CD14-positive monocyte (primary cell): ENCODE measurements around the gene SRSF7. TPM values are rescaled to one million over a fixed set of nuclear protein-coding genes. Genes with fewer than 3 reads are reported as not detected.
"Not testable (repeated sequence)": the region's sequence is repeated elsewhere in the genome, so short reads cannot be mapped to it uniquely, and the experiment has no call there.

ENCODE experiments used
- DNase-seq, 3 donors: peaks; one replicate each; pipeline ENCODE4 v3.0.0-alpha.2; 2011 to 2022
- H2AFZ ChIP-seq: 2 replicates; pipeline ENCODE4 v1.6.0; 2012; ENCODE audit warnings: mild to moderate bottlenecking, low read depth, low read length, inconsistent platforms; ENCODE audit not compliant: insufficient read depth, poor library complexity, severe bottlenecking
- H3K27ac ChIP-seq, 2 donors: 1 replicate in 1 of 2; 2 replicates in 1 of 2; pipeline ENCODE4 v1.5.1; 2012 to 2013; ENCODE audit warnings: low read length in 2 of 2, control low read depth in 1 of 2, inconsistent platforms in 1 of 2, low read depth in 1 of 2, mild to moderate bottlenecking in 1 of 2
- H3K27me3 ChIP-seq, 2 donors: one replicate each; pipeline versions ENCODE4 v1.6.0 to v1.6.1; 2011 to 2013; ENCODE audit warnings: low read length in 2 of 2; ENCODE audit not compliant: control insufficient read depth in 2 of 2, insufficient read depth in 2 of 2
- H3K36me3 ChIP-seq, 2 donors: replicated peaks in 1 of 2; 1 replicate in 1 of 2; 2 replicates in 1 of 2; pipeline versions ENCODE4 v1.5.1 to v1.6.1; 2012 to 2013; ENCODE audit warnings: low read length in 2 of 2, control low read depth in 1 of 2, inconsistent platforms in 1 of 2, mild to moderate bottlenecking in 1 of 2; ENCODE audit not compliant: insufficient read depth in 2 of 2, control insufficient read depth in 1 of 2
- H3K4me1 ChIP-seq, 2 donors: 1 replicate in 1 of 2; 2 replicates in 1 of 2; pipeline versions ENCODE4 v1.5.1 to v1.6.1; 2012 to 2013; ENCODE audit warnings: low read length in 2 of 2, control low read depth in 1 of 2, inconsistent platforms in 1 of 2, mild to moderate bottlenecking in 1 of 2, moderate library complexity in 1 of 2; ENCODE audit not compliant: insufficient read depth in 2 of 2, control insufficient read depth in 1 of 2
- H3K4me2 ChIP-seq: replicated peaks from 2 replicates; pipeline ENCODE3; 2012; ENCODE audit warnings: low read length, moderate library complexity, mild to moderate bottlenecking; ENCODE audit not compliant: poor library complexity, severe bottlenecking; ENCODE audit errors: extremely low read depth
- H3K4me3 ChIP-seq, 3 experiments: fragments of 200-600 bp in 1 of 3; sonication (generic) in 1 of 3; replicated peaks in 1 of 3; 1 replicate in 2 of 3; 2 replicates in 1 of 3; pipeline ENCODE4 v1.5.1; 2011 to 2013; ENCODE audit warnings: low read length in 3 of 3, mild to moderate bottlenecking in 3 of 3, control low read depth in 2 of 3, low read depth in 2 of 3, inconsistent platforms in 1 of 3, moderate library complexity in 1 of 3
- H3K79me2 ChIP-seq: 2 replicates; pipeline ENCODE4 v1.6.0; 2012; ENCODE audit warnings: mild to moderate bottlenecking, control low read depth, inconsistent platforms, low read length, moderate library complexity; ENCODE audit not compliant: insufficient read depth
- H3K9ac ChIP-seq: 2 replicates; pipeline ENCODE4 v1.6.0; 2017; ENCODE audit warnings: low read length, mild to moderate bottlenecking; ENCODE audit not compliant: insufficient read depth, poor library complexity, severe bottlenecking
- H3K9me3 ChIP-seq, 2 donors: replicated peaks in 1 of 2; 1 replicate in 1 of 2; 2 replicates in 1 of 2; pipeline versions ENCODE4 v1.5.1 to v1.6.1; 2012 to 2013; ENCODE audit warnings: low read length in 2 of 2, control low read depth in 1 of 2; ENCODE audit not compliant: control insufficient read depth in 1 of 2, insufficient read depth in 1 of 2
- H4K20me1 ChIP-seq: 2 replicates; pipeline ENCODE4 v1.6.0; 2012; ENCODE audit warnings: mild to moderate bottlenecking, low read length, control low read depth, moderate library complexity; ENCODE audit not compliant: insufficient read depth
- H3K27ac Mint-ChIP-seq, 7 donors: one replicate each; pipeline ENCODE4 v1.8.0; 2020; ENCODE audit warnings: mild to moderate bottlenecking in 7 of 7, mixed read lengths in 7 of 7, moderate library complexity in 6 of 7, inconsistent platforms in 2 of 7
- H3K27me3 Mint-ChIP-seq, 3 donors: one replicate each; pipeline ENCODE4 v1.8.0; 2021 to 2022; ENCODE audit warnings: low read depth in 3 of 3, mild to moderate bottlenecking in 3 of 3, mixed read lengths in 3 of 3, moderate library complexity in 3 of 3, inconsistent platforms in 1 of 3
- H3K36me3 Mint-ChIP-seq, 2 donors: one replicate each; pipeline ENCODE4 v1.8.0; 2020; ENCODE audit warnings: mixed read lengths in 2 of 2, inconsistent platforms in 1 of 2, mild to moderate bottlenecking in 1 of 2
- H3K4me1 Mint-ChIP-seq: one replicate; pipeline ENCODE4 v1.8.0; 2020; ENCODE audit warnings: mild to moderate bottlenecking, mixed read lengths
- H3K4me3 Mint-ChIP-seq, 2 donors: one replicate each; pipeline ENCODE4 v1.8.0; 2020; ENCODE audit warnings: mild to moderate bottlenecking in 2 of 2, mixed read lengths in 2 of 2, moderate library complexity in 1 of 2
- H3K9me3 Mint-ChIP-seq, 7 donors: one replicate each; pipeline ENCODE4 v1.8.0; 2020 to 2022; ENCODE audit warnings: mixed read lengths in 7 of 7, mild to moderate bottlenecking in 6 of 7, moderate library complexity in 6 of 7, inconsistent platforms in 2 of 7
- WGBS: methylation state at CpG from one replicate; pipeline ENCODE4 v1.1.5; 2013; ENCODE audit warnings: missing lambda C conversion rate; ENCODE audit not compliant: insufficient coverage; 5-methylcytosine and 5-hydroxymethylcytosine counted together
- intact Hi-C, 2 donors: fragments of 100-400 bp; cut with micrococcal nuclease; formaldehyde crosslinking; loops; one replicate each; pipeline versions ENCODE4 v1.15.0 to v1.15.1; 2023
- polyA plus RNA-seq, 3 donors: library from polyadenylated mRNA; depleted of rRNA in 1 of 3; unstranded in 2 of 3; stranded (reverse) in 1 of 3; fragments of 300-500 nt in 2 of 3; fragments of >200 nt in 1 of 3; fragmentation: Illumina TruSeq in 2 of 3; gene quantifications; 1 replicate in 2 of 3; 2 replicates in 1 of 3; pipeline ENCODE4 v1.2.3, GENCODE V29; 2012 to 2021
- TF ChIP-seq, protein P1 (sequence below): fragments of 200-600 bp; IDR thresholded peaks from one replicate; pipeline ENCODE4 v1.8.0; 2022; ENCODE audit warnings: antibody characterized with exemption, mild to moderate bottlenecking

SRSF7 gene
- polyA plus RNA-seq, 3 donors: 226 to 299 (median 246) TPM

DNA sequence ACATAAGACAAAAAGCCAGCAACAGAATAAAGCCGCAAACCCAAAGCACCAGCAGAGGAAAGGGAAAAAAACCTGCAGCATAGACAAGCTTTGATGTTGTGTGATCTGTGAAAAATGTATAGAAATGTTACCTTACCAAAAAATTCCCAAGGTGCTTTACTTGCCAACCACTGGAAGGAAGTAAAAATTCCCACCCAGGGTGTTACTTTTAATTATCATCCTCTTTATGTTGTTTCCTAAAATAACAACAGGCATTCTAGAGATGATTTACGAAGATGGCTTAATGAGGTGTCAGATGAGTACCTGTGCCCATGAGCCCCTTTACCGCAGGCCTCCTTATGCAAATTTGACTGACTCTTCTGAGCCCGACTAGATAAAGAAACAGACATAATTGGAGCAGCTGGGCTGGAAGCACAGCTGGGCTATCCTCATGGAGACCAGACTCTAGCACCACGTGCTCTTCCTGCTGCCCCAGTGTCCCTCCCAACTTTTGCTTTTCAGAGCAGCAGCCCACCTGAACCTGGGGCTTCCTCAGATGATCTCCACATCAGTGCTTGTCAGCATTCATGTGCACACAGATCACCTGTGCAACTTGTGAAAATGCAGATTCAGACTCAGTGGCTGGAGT, 41.5 kb downstream of the SRSF7 start:
- no peak for DNase-seq
- Histone ChIP-seq H3K79me2 (no peaks in the 10 kb centered on the region), H3K27ac (no peak overlapping the region), H4K20me1 (no peaks in the 10 kb centered on the region), H3K4me2 (no peak overlapping the region), H3K4me1 (no peaks in the 10 kb centered on the region), H3K36me3 (peaks cover 0 to 6% of the 10 kb centered on the region in 2 donors), H3K27me3 (no peaks in the 10 kb centered on the region), H3K9ac (no peak overlapping the region), H3K9me3 (no peaks in the 10 kb centered on the region), H3K4me3 (no peak overlapping the region), H2AFZ (no peak overlapping the region)
- H3K4me1 Mint-ChIP-seq: no peaks in the 10 kb centered on the region
- peaks cover 0 to 3% (median 1%) of the 10 kb centered on the region in 7 donors for H3K9me3 Mint-ChIP-seq
- H3K27ac Mint-ChIP-seq: no peak overlapping the region
- peaks cover 0 to 3% (median 3%) of the 10 kb centered on the region in 3 donors for H3K27me3 Mint-ChIP-seq
- WGBS: 94% methylated on average over 3 of the region's 5 CpGs
- intact Hi-C loops: no loop called here
- TF ChIP-seq, protein P1, sequence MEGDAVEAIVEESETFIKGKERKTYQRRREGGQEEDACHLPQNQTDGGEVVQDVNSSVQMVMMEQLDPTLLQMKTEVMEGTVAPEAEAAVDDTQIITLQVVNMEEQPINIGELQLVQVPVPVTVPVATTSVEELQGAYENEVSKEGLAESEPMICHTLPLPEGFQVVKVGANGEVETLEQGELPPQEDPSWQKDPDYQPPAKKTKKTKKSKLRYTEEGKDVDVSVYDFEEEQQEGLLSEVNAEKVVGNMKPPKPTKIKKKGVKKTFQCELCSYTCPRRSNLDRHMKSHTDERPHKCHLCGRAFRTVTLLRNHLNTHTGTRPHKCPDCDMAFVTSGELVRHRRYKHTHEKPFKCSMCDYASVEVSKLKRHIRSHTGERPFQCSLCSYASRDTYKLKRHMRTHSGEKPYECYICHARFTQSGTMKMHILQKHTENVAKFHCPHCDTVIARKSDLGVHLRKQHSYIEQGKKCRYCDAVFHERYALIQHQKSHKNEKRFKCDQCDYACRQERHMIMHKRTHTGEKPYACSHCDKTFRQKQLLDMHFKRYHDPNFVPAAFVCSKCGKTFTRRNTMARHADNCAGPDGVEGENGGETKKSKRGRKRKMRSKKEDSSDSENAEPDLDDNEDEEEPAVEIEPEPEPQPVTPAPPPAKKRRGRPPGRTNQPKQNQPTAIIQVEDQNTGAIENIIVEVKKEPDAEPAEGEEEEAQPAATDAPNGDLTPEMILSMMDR: no peak
- H3K36me3 Mint-ChIP-seq: peaks cover 14 to 27% of the 10 kb centered on the region in 2 donors
- H3K4me3 Mint-ChIP-seq: no peak overlapping the region

- Histone ChIP-seq H3K27ac (no peak overlapping the region), H3K4me1 (no peaks in the 10 kb centered on the region), H3K79me2 (no peaks in the 10 kb centered on the region), H3K4me3 (no peak overlapping the region), H3K36me3 (peaks cover 0 to 6% of the 10 kb centered on the region in 2 donors), H3K9ac (no peak overlapping the region), H3K27me3 (no peaks in the 10 kb centered on the region), H2AFZ (no peak overlapping the region), H3K9me3 (no peaks in the 10 kb centered on the region), H3K4me2 (no peak overlapping the region), H4K20me1 (no peaks in the 10 kb centered on the region)
- TF ChIP-seq, protein P1: no peak
- Mint-ChIP-seq H3K4me3 (no peak overlapping the region), H3K36me3 (peaks cover 14 to 24% of the 10 kb centered on the region in 2 donors), H3K27me3 (peaks cover 0 to 3% (median 3%) of the 10 kb centered on the region in 3 donors), H3K4me1 (no peaks in the 10 kb centered on the region), H3K9me3 (peaks cover 0 to 3% (median 1%) of the 10 kb centered on the region in 7 donors), H3K27ac (peak overlapping the region in 5 of 7 donors; percentile 19 to 68 (median 47))
- intact Hi-C loops: no loop called here
- DNase-seq: no peak
- 93% methylated on average over 7 of the region's 12 CpGs for WGBS
Observed at GRCh38 chr2:38708900-38709566, 42.1 kb downstream of the SRSF7 start.

DNA sequence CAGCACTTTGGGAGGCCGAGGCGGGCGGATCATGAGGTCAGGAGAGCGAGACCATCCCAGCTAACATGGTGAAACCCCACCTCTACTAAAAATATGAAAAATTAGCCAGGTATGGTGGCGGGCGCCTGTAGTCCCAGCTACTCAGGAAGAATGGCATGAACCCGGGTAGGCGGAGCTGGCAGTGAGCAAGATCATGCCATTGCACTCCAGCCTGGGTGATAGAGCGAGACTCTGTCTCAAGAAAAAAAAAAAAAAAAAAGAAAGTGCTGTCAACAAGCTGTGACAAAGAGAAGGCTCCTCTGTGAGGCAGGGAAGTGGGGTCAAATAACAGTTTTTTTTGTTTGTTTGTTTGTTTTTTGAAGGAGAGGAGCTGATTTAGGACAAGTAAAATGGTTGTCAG, 42.7 kb downstream of the SRSF7 start:
- WGBS: 79% methylated on average over 3 of the region's 9 CpGs
- H3K9me3 Mint-ChIP-seq, H3K27me3 Mint-ChIP-seq, H3K9me3 ChIP-seq, H3K27me3 ChIP-seq, H3K9ac ChIP-seq, H4K20me1 ChIP-seq, DNase-seq, H3K4me3 Mint-ChIP-seq, H3K36me3 ChIP-seq, H3K27ac ChIP-seq, H2AFZ ChIP-seq, H3K4me1 Mint-ChIP-seq, H3K4me2 ChIP-seq, H3K4me3 ChIP-seq, H3K4me1 ChIP-seq, H3K79me2 ChIP-seq, intact Hi-C loops: not testable (repeated sequence)
- peaks cover 17 to 24% of the 10 kb centered on the region in 2 donors for H3K36me3 Mint-ChIP-seq
- H3K27ac Mint-ChIP-seq: peak overlapping the region in 6 of 7 donors; percentile 19 to 68 (median 57)
